HFF-Myc (cell line): Measurements from ENCODE around the gene TOP3B.

Experiments used
- DNase-seq: peaks from one replicate; pipeline ENCODE4 v3.0.0-alpha.2; 2011; ENCODE audit warnings: low read depth; ENCODE audit errors: extremely low read depth
- H3K4me3 ChIP-seq: replicated peaks from 2 replicates; pipeline ENCODE4 v1.5.1; 2011; ENCODE audit warnings: low read depth, mild to moderate bottlenecking, control low read depth, low read length
- TF ChIP-seq, protein P1 (sequence below): IDR thresholded peaks from 2 replicates; pipeline ENCODE4 v1.5.1; 2012; ENCODE audit warnings: mild to moderate bottlenecking, low read depth, low read length, control low read depth; ENCODE audit errors: missing control alignments

The TOP3B gene

DNA sequence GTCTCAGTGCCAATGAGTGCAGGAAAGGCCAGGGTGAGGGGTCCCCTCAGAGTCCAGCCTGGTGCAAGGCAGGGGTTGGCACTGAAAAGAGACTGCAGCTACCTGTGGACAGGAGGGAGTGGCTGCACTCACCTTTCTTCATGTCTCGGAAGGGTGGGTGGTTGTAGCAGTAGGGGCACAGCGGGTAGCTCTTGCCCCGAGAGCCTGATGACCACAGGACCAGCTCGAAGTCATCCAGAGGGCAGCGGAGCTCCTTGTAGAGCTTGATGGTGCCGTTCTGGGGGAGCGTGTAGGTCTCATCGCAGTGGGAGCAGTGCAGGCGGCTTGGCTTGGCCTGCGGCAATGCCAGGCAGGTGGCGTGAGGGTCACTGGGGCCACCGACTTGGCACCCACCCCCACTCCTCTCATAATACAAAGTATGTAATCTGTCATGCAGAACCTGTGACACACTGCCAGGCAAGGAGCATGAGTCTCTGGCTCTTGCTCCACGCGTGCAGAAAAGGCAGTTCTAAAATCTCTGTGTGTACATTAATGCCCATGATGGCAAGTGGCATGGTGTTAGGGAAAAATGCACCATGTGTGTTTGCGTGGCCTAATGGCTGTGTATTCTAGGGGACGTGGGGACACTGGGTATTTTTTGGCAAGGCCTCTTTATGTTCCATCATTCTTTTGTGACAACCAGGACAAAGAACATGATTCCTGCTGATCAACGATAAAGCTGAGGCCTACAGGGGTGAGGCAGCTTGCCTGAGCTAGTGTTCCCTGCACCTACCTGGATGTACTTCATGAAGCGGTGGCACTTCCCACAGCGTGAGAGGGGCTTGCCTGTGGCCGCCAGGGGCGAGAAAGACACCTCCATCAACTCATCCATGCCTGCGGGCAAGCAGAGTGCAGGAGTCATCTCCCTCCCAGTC lies 24.0 kb downstream of the TOP3B start:
- no peak overlapping the region for H3K4me3 ChIP-seq
- TF ChIP-seq, protein P1, sequence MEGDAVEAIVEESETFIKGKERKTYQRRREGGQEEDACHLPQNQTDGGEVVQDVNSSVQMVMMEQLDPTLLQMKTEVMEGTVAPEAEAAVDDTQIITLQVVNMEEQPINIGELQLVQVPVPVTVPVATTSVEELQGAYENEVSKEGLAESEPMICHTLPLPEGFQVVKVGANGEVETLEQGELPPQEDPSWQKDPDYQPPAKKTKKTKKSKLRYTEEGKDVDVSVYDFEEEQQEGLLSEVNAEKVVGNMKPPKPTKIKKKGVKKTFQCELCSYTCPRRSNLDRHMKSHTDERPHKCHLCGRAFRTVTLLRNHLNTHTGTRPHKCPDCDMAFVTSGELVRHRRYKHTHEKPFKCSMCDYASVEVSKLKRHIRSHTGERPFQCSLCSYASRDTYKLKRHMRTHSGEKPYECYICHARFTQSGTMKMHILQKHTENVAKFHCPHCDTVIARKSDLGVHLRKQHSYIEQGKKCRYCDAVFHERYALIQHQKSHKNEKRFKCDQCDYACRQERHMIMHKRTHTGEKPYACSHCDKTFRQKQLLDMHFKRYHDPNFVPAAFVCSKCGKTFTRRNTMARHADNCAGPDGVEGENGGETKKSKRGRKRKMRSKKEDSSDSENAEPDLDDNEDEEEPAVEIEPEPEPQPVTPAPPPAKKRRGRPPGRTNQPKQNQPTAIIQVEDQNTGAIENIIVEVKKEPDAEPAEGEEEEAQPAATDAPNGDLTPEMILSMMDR = no peak
- DNase-seq = no peak

DNA sequence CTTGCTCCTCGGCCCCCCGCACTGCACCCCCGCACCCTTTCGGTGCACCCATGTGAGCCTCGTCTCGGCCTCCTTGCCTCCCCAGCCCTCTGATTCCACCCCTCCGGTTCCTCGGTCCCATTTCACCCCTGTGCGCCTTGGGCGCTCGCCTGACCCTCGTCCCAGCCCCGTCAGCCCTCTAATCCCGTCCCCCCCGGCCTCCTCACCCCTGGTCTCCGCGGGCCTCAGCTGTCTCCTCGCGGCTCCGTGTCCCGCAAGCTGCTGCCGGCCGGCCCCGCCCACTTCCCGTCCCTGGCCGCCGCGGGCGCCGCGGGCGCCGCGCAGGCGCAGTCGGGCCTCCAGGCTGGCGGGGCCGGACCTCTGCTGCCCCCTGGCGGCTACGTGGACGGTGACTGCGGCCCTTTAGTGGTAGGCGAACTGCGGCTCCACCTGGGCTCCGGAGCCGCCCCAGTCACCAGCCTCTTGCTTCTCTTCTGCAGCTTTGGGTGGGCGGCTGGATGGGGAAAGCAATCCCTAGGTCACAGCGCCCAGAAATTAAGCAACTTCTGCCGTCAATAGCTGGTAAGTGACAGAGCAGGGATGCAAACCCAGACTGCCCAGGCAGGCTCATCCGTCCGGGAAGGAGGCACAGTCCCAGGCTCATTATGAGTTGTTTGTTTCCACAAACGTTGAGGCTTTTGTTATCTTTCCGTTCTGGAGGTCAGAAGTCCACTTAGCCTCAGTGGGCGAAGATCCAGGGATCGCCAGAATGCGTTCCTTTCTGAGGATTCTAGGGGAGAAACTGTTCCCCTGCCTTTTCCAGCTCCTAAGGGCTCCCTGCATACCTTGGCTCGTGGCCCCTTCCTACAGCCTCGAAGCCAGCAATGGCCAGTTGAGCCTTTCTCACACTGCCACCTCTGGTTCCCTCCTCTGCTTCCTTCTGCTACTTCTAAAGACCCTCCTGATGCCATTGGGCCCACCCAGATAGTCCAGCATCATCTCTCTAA lies 29.7 kb downstream of the TOP3B start, which contains the start of gene PPM1F:
PPM1F (minus strand) TSS at position 263 of the 986 bp plus-strand sequence. CDS start 6,800 bp downstream, outside the sequence.
- peak within 1 kb of the TSS; percentile 73 for H3K4me3 ChIP-seq
- TF ChIP-seq, protein P1 = peak; percentile 52
- no peak for DNase-seq

DNA sequence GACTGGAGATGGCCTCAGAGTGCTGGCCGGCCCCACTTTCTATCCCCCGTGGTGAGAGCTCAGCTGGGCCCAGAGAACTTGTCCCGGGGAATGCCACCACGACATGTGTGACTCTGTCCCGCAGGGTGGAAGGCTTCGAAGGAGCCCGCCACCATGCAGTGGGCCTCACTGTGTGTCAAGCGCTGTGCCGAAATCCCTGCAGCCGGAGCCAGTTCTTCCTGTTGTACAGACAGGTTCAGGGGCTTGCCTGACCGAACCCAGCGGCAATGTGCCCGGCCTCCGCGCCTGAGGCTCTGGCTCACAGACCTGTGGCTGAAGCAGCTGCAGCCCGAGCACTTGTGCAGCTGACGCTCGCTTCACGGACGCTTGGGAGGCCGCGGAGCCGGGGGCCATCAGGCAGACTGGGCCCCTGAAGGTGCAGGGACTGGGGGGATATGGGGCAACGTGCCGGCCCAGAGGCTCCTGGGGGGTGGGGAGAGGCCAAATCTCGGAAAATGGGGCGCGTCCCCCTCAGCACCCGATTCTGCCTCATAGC lies 30.6 kb downstream of the TOP3B start:
- H3K4me3 ChIP-seq = peak overlapping the region; percentile 73
- TF ChIP-seq, protein P1 = no peak
- no peak for DNase-seq

DNA sequence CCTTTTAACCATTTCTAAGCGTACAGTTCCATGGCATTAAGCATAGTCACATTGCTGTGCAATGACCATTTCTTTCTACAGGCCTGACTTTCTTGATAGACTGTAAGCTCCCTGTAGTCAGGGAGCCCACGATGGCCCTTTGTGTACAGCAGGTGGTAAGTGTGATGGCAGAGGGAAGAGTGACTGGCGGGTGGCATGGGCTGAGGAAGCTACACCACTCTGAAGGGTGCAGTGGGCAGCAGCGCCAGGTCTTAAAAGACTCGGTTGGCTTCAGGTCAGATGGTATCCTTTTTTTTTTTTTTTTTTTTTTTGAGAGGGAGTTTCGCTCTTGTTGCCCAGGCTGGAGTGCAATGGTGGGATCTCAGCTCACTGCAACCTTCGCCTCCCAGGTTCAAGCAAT lies 31.5 kb downstream of the TOP3B start:
- TF ChIP-seq, protein P1 = no peak
- H3K4me3 ChIP-seq = no peak overlapping the region
- no peak for DNase-seq

DNA sequence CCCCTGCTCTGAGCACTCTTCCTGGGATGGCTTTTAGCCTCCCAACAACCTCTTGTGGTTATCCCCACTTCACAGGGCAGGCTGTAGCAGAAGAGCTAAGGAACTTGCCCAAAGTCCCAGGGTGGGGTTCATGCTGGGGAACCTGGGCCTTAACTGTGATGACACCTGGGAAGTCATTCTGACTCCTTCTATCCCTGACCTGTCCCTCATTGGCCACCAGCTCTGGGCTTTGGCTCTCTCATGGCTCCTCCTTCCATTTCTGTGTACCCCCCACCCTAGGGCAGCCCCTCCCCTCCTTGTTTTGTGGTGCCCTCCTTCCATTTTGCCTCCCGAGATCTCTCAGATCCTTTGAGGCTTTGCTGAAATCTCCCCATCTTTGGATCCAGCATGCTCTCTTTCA lies 32.6 kb downstream of the TOP3B start:
- no peak overlapping the region for H3K4me3 ChIP-seq
- DNase-seq = no peak
- TF ChIP-seq, protein P1 = no peak

DNA sequence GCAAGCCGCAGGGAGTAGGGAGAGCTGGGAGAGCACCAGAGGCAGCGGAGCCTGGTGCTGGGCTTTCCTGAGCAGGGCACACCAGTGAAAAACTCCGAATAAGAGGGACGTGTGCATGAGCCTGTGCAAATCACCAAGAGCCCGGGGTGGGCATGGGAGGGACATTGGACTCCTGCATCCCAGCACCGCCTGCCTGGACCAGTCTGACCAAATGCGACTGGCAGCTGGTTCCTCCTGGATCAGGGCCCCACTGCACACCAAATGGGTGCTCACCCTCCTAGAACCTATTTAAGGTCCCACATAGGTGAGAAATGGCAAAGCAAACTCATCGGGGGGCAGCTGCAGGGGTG lies 33.0 kb downstream of the TOP3B start:
- no peak overlapping the region for H3K4me3 ChIP-seq
- no peak for DNase-seq
- TF ChIP-seq, protein P1 = no peak
